KOPT-K1 (cell line): Measurements from ENCODE around the gene TH.

Experiments used
- H3K27ac ChIP-seq: fragments of 200-600 bp; sonication (generic); 2 replicates; pipeline ENCODE4 v1.5.1; 2016; ENCODE audit warnings: antibody characterized with exemption, mild to moderate bottlenecking, low read depth, low read length; ENCODE audit not compliant: poor library complexity, severe bottlenecking
- H3K36me3 ChIP-seq: fragments of 200-600 bp; sonication (generic); 2 replicates; pipeline ENCODE4 v1.5.1; 2017; ENCODE audit warnings: antibody characterized with exemption, mild to moderate bottlenecking, low read length, moderate library complexity; ENCODE audit not compliant: insufficient read depth
- H3K9me3 ChIP-seq: fragments of 200-600 bp; sonication (generic); 2 replicates; pipeline ENCODE4 v1.5.1; 2017; ENCODE audit warnings: antibody characterized with exemption, low read length, mild to moderate bottlenecking; ENCODE audit not compliant: insufficient read depth, poor library complexity, severe bottlenecking

TH gene

GRCh38 chr11:2212411-2213251 is 41.0 kb upstream of the TH start:
- Histone ChIP-seq H3K9me3 (no peaks in the 10 kb centered on the region), H3K27ac (no peak overlapping the region), H3K36me3 (no peaks in the 10 kb centered on the region)

GRCh38 chr11:2211113-2211971 is 39.7 kb upstream of the TH start:
- Histone ChIP-seq H3K9me3 (no peaks in the 10 kb centered on the region), H3K27ac (no peak overlapping the region), H3K36me3 (no peaks in the 10 kb centered on the region)

GRCh38 chr11:2210366-2211112 is 38.9 kb upstream of the TH start:
- Histone ChIP-seq H3K36me3 (no peaks in the 10 kb centered on the region), H3K27ac (no peak overlapping the region), H3K9me3 (no peaks in the 10 kb centered on the region)

GRCh38 chr11:2209900-2210321 is 38.3 kb upstream of the TH start:
- Histone ChIP-seq H3K27ac (no peak overlapping the region), H3K36me3 (no peaks in the 10 kb centered on the region), H3K9me3 (no peaks in the 10 kb centered on the region)

GRCh38 chr11:2209370-2209801 is 37.8 kb upstream of the TH start:
- H3K27ac ChIP-seq = no peak overlapping the region
- no peaks in the 10 kb centered on the region for H3K36me3 ChIP-seq

GRCh38 chr11:2208691-2209369 is 37.2 kb upstream of the TH start:
- no peaks in the 10 kb centered on the region for H3K9me3 ChIP-seq
- no peak overlapping the region for H3K27ac ChIP-seq

More at GRCh38 chr11:2209370-2209801, 37.8 kb upstream of the TH start:
- no peaks in the 10 kb centered on the region for H3K9me3 ChIP-seq

GRCh38 chr11:2207773-2208621 is 36.4 kb upstream of the TH start:
- Histone ChIP-seq H3K27ac (no peak overlapping the region), H3K9me3 (no peaks in the 10 kb centered on the region), H3K36me3 (no peaks in the 10 kb centered on the region)

More at GRCh38 chr11:2208691-2209369, 37.2 kb upstream of the TH start:
- H3K36me3 ChIP-seq = no peaks in the 10 kb centered on the region

- Histone ChIP-seq H3K36me3 (no peaks in the 10 kb centered on the region), H3K27ac (no peak overlapping the region), H3K9me3 (no peaks in the 10 kb centered on the region)
Observed at GRCh38 chr11:2207212-2207611, 35.6 kb upstream of the TH start.

GRCh38 chr11:2205981-2206690 is 34.5 kb upstream of the TH start:
- H3K9me3 ChIP-seq = no peaks in the 10 kb centered on the region

GRCh38 chr11:2205214-2205720 is 33.7 kb upstream of the TH start:
- Histone ChIP-seq H3K36me3 (no peaks in the 10 kb centered on the region), H3K9me3 (no peaks in the 10 kb centered on the region), H3K27ac (no peak overlapping the region)

More at GRCh38 chr11:2205981-2206690, 34.5 kb upstream of the TH start:
- no peak overlapping the region for H3K27ac ChIP-seq
- no peaks in the 10 kb centered on the region for H3K36me3 ChIP-seq

- Histone ChIP-seq H3K9me3 (no peaks in the 10 kb centered on the region), H3K36me3 (no peaks in the 10 kb centered on the region), H3K27ac (no peak overlapping the region)
Observed at GRCh38 chr11:2204361-2205213, 33.0 kb upstream of the TH start.

- Histone ChIP-seq H3K9me3 (no peaks in the 10 kb centered on the region), H3K27ac (no peak overlapping the region), H3K36me3 (no peaks in the 10 kb centered on the region)
Observed at GRCh38 chr11:2203440-2204259, 32.0 kb upstream of the TH start.
